Islet of Langerhans (tissue), 1 donor: ENCODE measurements around the gene IL20.
"Not testable (repeated sequence)": the region's sequence is repeated elsewhere in the genome, so short reads cannot be mapped to it uniquely, and the experiment has no call there.

Experiments used
- FAIRE-seq: peaks from one replicate; lab custom pipeline; 2011; peaks lifted over from hg19 to GRCh38; lab: Jason Lieb, UNC

Gene IL20

DNA sequence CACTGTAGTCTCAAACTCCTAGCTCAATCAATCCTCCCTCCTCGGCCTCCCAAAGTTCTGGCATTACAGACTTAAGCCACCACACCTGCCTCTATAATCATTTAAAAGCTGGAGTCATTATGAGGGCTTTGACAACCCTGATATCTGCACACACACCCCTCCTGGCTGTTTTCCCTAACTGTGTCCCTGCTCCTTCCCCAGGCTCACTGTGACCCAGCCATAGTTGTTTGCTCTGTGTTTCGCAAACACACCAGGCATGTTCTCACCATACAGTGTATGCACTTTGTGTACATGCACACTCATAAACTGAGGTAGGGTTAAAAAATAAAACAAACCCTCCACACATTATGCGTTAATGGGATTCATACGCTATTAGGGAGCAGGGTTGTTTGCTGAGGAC lies 21.8 kb upstream of the IL20 start:
- FAIRE-seq = no peak

- FAIRE-seq = no peak
Measured at GRCh38 chr1:206846487-206846886, 18.9 kb upstream of the IL20 start.

DNA sequence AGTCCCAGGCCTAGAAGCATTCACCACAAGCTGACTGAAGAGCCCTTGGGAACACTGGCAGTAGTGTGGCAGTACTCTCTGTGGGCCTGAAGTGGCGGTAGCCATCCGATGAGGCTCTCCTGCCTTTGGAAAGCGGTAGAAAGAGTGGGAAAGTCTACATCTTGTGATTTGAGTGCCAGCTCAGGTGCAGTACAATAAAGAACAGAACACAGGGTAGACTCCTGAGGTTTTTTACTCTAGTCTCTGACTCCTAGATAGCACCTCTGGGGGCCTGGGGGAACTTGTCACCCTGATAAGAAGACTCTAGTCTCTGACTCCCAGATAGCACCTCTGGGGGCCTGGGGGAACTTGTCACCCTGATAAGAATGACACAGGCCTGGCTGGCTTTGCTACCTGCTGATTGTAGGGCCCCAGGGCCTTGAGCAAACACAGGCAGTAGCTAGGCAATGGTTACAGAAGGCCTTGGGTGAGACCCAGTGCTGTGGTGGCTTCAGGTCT lies 18.0 kb upstream of the IL20 start:
- FAIRE-seq = no peak

- FAIRE-seq = no peak
Measured at GRCh38 chr1:206847946-206848345, 17.5 kb upstream of the IL20 start.

DNA sequence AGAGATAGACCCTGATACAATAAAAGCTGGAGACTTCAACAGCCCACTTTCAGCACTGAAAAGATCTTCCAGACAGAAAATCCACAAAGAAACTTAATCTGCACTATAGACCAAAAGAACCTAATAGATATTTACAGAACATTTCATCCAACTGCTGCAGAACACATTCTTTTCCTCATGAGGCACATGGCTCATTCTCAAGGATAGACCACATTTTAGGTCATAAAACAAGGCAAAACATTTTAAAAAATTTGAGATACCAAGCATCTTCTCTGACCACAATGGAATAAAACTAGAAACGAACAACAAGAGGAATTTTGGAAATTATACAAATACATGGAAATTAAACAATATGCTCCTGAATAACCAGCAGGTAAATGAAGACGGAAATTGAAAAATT lies 15.0 kb upstream of the IL20 start:
- no peak for FAIRE-seq

DNA sequence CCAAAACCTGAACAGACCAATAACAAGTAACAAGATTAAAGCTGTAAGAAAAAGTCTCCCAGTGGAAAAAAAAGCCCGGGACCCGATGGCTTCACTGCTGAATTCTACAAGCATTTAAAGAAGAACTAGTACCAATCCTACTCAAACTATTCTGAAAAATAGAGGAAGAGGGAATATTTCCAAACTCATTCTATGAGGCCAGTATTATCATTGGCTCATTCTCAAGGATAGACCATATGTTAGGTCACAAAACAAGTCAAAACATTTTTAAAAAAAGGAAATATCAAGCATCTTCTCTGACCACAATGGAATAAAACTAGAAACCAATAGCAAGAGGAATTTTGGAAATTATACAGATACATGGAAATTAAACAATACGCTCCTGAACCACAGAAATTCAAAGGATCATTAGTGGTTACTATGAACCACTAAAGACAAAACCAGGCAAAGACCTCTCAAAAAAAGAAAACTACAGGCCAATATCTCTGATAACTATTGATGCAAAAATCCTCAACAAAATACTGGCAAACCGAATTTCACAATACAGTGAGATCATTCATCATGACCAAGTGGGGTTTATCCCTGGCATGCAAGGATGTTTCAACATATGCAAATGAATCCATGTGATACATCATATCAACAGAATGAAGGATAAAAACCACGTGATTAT lies 13.9 kb upstream of the IL20 start:
- FAIRE-seq = no peak

- FAIRE-seq = not testable (repeated sequence)
Measured at GRCh38 chr1:206852662-206853061, 12.8 kb upstream of the IL20 start.

DNA sequence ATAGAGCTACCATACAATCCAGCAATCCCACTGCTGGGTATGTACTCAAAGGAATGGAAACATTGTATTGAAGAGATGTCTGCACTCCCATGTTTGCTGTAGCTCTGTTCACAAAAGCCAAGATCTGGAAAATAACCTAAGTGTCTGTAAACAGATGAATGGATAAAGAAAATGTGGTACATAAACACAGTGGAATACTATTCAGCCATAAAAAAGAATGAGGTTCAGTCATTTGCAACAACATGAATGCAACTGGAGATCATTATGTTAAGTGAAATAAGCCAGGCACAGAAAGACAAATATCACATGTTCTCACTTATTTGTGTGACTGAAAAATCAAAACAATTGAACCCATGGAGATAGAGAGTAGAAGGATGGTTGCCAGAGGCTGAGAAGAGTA lies 11.7 kb upstream of the IL20 start:
- FAIRE-seq = not testable (repeated sequence)

DNA sequence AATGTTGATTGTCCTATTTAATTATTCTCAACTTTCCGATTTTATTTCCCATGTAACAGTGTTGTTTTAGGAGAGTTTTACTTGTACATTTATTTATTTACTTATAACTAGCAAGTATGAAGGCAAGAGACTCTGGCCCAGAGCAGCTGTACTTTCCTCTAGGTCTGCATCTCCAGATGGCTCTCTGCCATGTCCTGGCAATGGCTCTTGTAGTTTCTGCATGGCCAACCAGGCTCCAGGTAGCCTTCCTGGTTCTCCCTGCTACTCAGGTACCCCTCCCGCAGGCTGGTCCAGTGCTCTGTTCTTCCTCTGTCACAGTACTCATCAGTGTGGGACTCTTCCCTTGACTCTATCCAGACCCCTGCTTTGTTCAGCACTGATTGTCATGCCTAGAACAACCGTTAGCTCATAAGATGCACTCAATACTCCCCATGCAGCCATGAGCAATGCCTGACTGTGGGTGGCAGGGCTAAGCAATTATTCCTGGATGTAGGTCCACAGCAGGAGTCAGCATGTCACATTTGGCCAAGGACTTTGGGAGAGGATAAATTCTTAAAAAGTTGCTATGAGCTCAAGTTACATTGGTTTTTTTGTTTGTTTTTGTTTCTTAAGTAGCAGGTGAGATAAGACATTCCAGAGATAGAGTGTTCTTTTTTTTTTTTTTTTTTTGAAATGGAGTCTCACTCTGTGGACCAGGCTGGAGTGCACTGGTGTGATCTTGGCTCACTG lies 10.9 kb upstream of the IL20 start:
- no peak for FAIRE-seq

GRCh38 chr1:206855859-206856258 lies 9.6 kb upstream of the IL20 start:
- no peak for FAIRE-seq

DNA sequence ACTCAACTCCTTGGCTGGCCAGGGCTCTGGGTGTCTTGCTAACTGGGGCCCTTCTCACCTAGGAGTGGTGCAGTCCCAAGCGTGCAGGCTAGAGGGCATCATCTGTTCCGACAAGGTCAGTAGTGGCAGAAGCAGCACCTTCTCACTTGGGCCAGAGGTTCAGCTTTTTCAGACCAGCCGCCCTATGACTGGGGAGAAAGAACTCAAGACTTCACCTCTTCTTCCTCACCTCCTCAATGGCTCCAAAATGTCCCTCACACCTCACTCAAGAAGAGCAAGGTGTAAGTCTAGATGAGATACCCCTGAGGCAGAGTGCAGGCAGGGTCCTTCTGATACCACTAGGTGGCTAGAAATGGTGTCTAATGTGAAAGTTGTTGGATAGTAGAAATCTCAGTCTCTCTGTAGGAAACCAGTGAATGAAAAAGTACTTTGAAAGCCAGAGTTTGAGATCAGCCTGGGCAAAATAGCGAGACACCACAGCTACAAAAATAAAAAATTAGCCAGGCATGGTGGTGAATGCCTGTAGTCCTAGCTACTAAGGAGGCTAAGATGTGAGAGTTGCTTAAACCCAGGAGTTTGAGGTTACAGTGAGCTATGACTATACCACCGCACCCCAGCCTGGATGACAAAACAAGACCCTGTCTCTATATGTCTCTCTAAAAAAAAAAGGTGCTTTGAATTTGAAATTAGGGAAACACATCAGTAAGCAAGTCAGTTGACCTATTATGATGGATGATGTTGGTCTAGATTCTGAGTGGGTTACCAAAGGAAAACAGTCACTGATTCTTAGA lies 8.6 kb upstream of the IL20 start:
- FAIRE-seq = no peak

DNA sequence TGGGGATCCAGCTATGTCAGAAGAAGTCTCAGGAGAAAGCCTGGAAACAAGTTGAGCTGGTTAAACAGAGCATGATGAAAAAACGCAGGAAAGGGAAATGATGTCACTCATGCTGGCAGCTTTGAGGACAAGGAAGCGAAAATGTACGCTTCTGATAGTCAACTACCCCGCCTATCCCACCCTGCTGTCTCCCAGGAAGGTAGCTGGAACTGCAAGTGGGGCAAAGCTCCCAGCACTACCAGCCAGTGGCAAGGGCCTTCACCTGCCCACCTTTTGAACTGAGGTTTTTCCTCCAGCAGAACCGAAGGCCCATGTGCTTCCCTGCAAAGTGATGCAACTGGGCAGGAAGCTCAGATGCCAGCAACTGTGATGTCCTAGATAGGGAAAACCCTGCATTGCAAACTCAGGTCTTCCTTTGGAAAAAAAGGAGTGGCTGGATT lies 6.3 kb upstream of the IL20 start:
- no peak for FAIRE-seq

- FAIRE-seq = no peak
Measured at GRCh38 chr1:206860165-206860564, 5.3 kb upstream of the IL20 start.

DNA sequence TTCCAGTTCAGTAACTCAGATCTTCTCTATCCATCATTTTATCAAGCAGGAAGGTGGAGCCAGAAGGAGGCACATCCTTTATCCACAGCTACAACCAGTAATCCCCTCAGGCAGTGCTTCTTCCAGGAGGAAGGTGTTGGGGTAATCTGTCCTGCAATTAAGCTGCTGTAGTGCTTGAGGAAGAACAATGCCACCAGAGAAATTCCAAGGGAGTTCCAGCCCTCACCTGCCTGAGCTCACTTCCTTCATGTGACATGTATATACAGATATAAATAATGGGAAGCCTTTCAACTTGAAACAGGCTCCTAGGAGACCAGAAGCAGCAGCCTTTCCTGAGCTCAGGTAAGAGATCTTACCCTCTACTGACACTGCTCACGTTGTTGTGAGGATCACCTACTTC lies 2.2 kb upstream of the IL20 start:
- FAIRE-seq = no peak

DNA sequence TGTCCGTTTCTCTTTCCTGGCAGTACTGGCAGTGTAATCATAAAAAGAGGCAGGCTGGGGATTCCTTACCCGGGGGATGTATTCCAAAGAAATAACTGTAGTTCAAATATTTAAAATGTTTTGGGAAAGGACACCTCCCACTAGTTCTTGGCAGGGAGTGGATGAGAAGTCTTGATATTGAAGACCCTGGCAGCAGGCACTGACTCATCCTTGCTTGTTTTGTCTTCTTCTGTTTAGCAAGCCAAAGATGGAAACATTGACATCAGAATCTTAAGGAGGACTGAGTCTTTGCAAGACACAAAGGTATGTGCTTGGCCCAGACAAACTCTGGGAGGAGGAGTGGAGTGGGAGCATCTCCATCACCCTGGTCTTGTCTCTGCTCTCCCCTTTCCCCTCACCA lies 639 bp downstream of the IL20 start:
- no peak for FAIRE-seq

GRCh38 chr1:206867239-206867638 lies 1.8 kb downstream of the IL20 start:
- no peak for FAIRE-seq

- no peak for FAIRE-seq
Measured at GRCh38 chr1:206867716-206868115, 2.3 kb downstream of the IL20 start.

GRCh38 chr1:206868264-206868663 lies 2.8 kb downstream of the IL20 start:
- FAIRE-seq = no peak

DNA sequence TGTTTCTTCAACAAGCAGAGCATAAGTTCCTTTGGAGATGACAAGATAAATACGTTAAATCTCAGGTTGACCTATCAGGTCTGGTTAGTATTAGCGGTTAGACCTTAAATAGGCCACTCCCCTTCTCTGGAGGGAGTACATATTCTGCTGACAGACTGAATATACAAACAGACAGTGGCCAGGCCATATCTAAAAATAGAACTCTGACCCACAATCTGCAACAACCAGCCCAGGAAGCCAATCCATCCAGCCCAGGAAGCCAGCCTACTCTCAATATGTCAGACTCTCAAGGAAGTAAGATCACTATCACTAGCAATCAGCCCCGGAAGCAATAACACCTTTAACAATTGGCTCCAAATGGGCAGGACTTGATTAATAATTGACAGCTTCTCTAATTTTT lies 6.7 kb downstream of the IL20 start:
- no peak for FAIRE-seq

DNA sequence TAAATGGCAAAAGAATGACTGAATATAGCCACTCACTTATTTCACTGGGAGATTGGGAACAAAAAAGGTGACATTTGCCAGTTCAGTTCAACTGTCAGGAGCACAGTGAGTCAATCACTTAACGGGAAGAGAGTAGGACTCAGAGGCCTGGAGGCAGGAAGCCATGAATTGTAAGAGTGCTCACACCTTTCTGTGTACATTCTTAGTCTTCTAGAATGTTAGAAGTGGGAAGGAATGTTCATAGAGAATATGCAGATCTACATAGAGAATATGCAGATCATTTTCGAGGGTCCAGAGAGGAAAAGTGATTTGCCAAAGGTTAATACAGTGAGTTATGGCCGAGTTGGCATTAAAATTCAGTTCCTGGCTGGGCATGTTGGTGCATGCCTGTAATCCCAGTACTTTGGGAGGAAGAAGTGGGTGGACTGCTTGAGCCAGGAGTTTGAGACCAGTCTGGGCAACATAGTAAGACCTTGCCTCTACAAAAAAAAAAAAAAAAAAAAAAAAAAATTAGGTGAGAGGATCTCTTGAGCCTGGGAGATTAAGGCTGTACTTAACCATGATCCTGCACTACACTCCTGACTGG lies 8.3 kb downstream of the IL20 start:
- FAIRE-seq = no peak

DNA sequence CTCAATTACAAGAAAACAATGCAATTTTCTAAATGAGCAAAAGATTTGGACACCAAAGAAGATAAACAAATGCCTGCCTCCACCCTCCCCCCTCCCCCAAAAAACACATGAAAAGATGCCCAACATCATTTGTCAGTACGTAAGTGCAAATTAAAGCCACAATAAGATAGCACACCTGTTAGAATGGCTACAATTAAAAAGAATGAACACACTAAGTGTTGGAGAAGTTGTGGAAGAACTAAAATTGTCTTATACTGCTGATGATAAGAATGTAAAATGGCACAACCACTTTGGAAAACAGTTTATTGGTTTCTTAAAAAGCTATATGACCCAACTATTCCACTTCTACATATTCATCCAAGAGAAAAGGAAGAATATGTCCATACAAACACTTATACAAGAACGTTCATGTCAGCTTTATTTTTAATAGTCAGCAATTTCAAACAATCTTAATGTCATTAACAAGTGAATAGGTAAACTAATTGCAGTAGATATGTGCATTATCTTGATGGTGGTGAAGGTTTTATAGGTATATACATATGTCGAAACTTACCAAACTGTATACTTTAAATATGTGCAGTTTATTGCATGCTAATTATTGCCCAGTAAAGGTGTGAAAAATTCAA lies 10.4 kb downstream of the IL20 start:
- no peak for FAIRE-seq

DNA sequence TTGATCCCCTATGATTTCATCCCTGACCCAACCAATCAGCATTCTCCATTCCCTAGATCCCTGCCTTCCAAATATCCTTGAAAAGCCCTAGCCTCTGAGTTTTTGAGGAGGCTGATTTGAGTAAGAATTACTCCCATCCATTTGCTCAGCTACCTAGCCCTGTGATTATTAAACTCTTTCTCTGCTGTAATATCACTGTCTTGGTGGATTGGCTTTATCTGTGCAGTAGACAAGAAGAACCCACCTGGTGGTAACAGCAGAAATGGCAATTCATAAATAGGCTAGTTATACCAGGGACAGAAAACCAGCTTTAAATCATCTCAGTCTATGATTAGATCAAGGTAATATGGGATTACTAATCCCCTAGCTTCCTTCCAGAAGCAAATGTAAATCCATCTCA lies 13.0 kb downstream of the IL20 start:
- FAIRE-seq = no peak
